ENCODE measurements around the gene GOLGA6L7. TPM values are rescaled to one million over a fixed set of nuclear protein-coding genes. Genes with fewer than 3 reads are reported as not detected.
A peak's percentile ranks its signal among the peaks of the same experiment; 100 is the strongest.

The GOLGA6L7 gene
- total and polyA plus RNA-seq, 9 of the 15 experiments (the other 6 are each of a cell fraction or from before 2014, with no cell fraction given): 0.11 to 0.14 (median 0.11) TPM; not detected in 6

GRCh38 chr15:28897861-28898585, 49.6 kb upstream of the GOLGA6L7 start:
- FAIRE-seq: no peak
- no peak overlapping the region for H3K27ac ChIP-seq (ENCODE audit: extremely low read depth, low read depth, low read length)
- H3K4me2 ChIP-seq (ENCODE audit: insufficient read depth, low read length): no peak overlapping the region
- H3K79me2 ChIP-seq (ENCODE audit: control insufficient read depth, insufficient read depth, low read length): peaks cover 89% of the 10 kb centered on the region
- no peaks in the 10 kb centered on the region for H3K9me3 ChIP-seq (replicated peaks; ENCODE audit: control insufficient read depth, insufficient read depth, low read depth, low read length)
- H3K9ac ChIP-seq (ENCODE audit: insufficient read depth in 1 of 2, low read depth in 2 of 2, low read length in 2 of 2): 0 out of 4 replicates have a peak overlapping the region, but pooled peaks of 1 of the 2 experiments have one; percentile 36
- BruUV-seq (replicated peaks): no TSS peak
- no peak for ATAC-seq
- no peaks in the 10 kb centered on the region for H3K27me3 ChIP-seq (ENCODE audit: control insufficient read depth in 2 of 2, insufficient read depth in 2 of 2, low read length in 2 of 2)
- no peak overlapping the region for H3K4me3 ChIP-seq
- no peaks in the 10 kb centered on the region; the same call in 2 of the 3 replicates for H3K36me3 ChIP-seq (ENCODE audit: control insufficient read depth, insufficient read depth, low read length)
- peaks cover 3% of the 10 kb centered on the region for H3K9me1 ChIP-seq (ENCODE audit: control insufficient read depth, insufficient read depth, low read length)
- in situ Hi-C loops (cut with MboI) (no loop called here), intact Hi-C loops (cut with micrococcal nuclease) (no loop called here)
- H3K4me1 ChIP-seq (replicated peaks in 1 of 2; ENCODE audit: control insufficient read depth in 2 of 2, insufficient read depth in 2 of 2, low read length in 2 of 2): peaks cover 25 to 44% of the 10 kb centered on the region in 2 experiments; a peak in 4 of 5 replicates
- DNase-seq (ENCODE audit: extremely low read depth in 1 of 4, low spot score in 3 of 4): no peak
- no peak for TF ChIP-seq ZBTB8A (IDR thresholded peaks at IDR 0.05; ENCODE audit: partially characterized antibody)
- no peak for TF ChIP-seq CHAMP1 (IDR thresholded peaks at IDR 0.05)
- no peak overlapping the region for H2AFZ ChIP-seq (ENCODE audit: low read depth, low read length)
- whole genome bisulfite sequencing (ENCODE audit: insufficient coverage, low coverage, missing lambda C conversion rate): 69% methylated on average over 13 of the region's 13 CpGs
- no peaks in the 10 kb centered on the region; the same call in 1 of the 2 replicates for H4K20me1 ChIP-seq (replicated peaks; ENCODE audit: control insufficient read depth, insufficient read depth, low read length)
- ChIA-PET CTCF (ENCODE audit: low intra/inter-chr PET ratio) (no interaction called here), POLR2A (interaction anchor here (2.8 kb wide), 1 partner anchor 10 kb away, joined by 14 read pairs; no protein-coding TSS in a partner anchor)

All from K562 (cell line).